ENCODE results near the gene PPP1R37. TPM values are rescaled to one million over a fixed set of nuclear protein-coding genes. Genes with fewer than 3 reads are reported as not detected.
A peak's percentile ranks its signal among the peaks of the same experiment; 100 is the strongest.

PPP1R37 gene
- total and polyA plus RNA-seq, 2 of the 13 experiments (the other 11 are each of a cell fraction or from before 2014, with no cell fraction given): 9.0 to 14.3 TPM

DNA sequence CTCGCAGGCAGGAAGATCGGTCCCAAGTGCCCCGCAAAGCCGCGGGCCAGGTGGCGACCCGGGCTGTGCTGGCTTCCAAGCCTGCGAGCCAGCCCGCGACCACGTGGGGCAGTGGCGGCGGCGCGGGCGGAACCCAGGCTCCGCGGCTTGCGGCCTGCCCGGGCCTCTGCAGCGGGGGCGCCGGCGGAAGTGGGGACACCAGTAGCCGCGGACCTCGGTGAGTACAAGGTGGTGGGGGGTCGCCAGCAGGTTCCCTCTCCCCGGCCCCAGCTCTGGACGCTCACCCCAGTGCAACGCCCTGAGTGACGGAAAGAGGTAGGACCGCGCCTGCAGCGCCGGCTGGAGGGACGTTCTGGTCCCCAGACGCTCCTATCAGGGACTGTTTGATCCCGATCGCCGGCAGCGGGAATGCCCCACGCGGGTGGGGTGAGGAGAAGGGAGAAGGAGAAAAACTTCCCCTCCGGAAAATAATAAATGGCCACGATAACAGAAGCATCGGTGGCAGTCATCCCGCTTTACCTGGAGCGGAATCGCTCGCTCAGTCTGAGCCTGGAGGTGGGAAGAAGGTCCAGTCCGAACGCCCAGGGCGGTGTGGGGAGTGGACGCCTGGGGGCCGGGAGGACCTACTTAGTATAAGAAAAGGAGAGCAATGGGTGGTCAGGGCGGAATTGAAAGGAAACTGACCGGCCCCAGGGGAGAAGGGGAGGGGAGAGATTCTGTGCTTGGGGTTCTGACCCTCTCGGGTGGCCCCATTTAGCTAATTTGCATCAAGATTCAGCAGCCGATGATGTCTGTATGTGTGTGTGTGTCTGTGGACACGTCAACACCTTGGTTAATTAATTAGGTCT, 13.7 kb upstream of the PPP1R37 start, which contains the start of gene GEMIN7 (continued):
- TF ChIP-seq ZNF160 (CRISPR knock-in tag; IDR thresholded peaks at IDR 0.05): peak; percentile 92
- TF ChIP-seq HNF4G (IDR thresholded peaks at IDR 0.05; ENCODE audit: borderline replicate concordance, low read depth, low read length): no peak
- no peak; the same call in 1 of the 2 replicates for TF ChIP-seq HNF4G (CRISPR knock-in tag; IDR thresholded peaks at IDR 0.05; ENCODE audit: borderline replicate concordance, low read depth)
- TF ChIP-seq ELF3 (CRISPR knock-in tag; IDR thresholded peaks at IDR 0.05): peak; percentile 80
- TF ChIP-seq, protein P1, sequence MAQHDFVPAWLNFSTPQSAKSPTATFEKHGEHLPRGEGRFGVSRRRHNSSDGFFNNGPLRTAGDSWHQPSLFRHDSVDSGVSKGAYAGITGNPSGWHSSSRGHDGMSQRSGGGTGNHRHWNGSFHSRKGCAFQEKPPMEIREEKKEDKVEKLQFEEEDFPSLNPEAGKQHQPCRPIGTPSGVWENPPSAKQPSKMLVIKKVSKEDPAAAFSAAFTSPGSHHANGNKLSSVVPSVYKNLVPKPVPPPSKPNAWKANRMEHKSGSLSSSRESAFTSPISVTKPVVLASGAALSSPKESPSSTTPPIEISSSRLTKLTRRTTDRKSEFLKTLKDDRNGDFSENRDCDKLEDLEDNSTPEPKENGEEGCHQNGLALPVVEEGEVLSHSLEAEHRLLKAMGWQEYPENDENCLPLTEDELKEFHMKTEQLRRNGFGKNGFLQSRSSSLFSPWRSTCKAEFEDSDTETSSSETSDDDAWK (CRISPR knock-in tag; IDR thresholded peaks at IDR 0.05): no peak
- peak; percentile 93 for TF ChIP-seq NFKB2 (CRISPR knock-in tag; IDR thresholded peaks at IDR 0.05; ENCODE audit: borderline replicate concordance)
- TF ChIP-seq KDM3A (CRISPR knock-in tag; IDR thresholded peaks at IDR 0.05; ENCODE audit: low read depth): peak; percentile 32; the same call in 1 of the 2 replicates
- TF ChIP-seq CREB1 (IDR thresholded peaks at IDR 0.05): no peak; the same call in 1 of the 2 replicates
- TF ChIP-seq CREB1 (CRISPR knock-in tag; IDR thresholded peaks at IDR 0.05): no peak
- no peak for TF ChIP-seq RCOR2 (CRISPR knock-in tag; IDR thresholded peaks at IDR 0.05)
- TF ChIP-seq PRMT3 (CRISPR knock-in tag; IDR thresholded peaks at IDR 0.05; ENCODE audit: borderline replicate concordance, low read depth): no peak
- peak; percentile 91 for TF ChIP-seq SP4 (CRISPR knock-in tag; IDR thresholded peaks at IDR 0.05)
- TF ChIP-seq GTF3A (CRISPR knock-in tag; conservative IDR thresholded peaks at IDR 0.05): no peak
- peak; percentile 58; the same call in 1 of the 2 replicates for TF ChIP-seq ZNF724P (CRISPR knock-in tag; IDR thresholded peaks at IDR 0.05; ENCODE audit: borderline replicate concordance)
- TF ChIP-seq TSC22D2 (CRISPR knock-in tag; IDR thresholded peaks at IDR 0.05; ENCODE audit: borderline replicate concordance): peak; percentile 90
- no peak for TF ChIP-seq ZSCAN12 (CRISPR knock-in tag; IDR thresholded peaks at IDR 0.05)
- TF ChIP-seq, protein P2, sequence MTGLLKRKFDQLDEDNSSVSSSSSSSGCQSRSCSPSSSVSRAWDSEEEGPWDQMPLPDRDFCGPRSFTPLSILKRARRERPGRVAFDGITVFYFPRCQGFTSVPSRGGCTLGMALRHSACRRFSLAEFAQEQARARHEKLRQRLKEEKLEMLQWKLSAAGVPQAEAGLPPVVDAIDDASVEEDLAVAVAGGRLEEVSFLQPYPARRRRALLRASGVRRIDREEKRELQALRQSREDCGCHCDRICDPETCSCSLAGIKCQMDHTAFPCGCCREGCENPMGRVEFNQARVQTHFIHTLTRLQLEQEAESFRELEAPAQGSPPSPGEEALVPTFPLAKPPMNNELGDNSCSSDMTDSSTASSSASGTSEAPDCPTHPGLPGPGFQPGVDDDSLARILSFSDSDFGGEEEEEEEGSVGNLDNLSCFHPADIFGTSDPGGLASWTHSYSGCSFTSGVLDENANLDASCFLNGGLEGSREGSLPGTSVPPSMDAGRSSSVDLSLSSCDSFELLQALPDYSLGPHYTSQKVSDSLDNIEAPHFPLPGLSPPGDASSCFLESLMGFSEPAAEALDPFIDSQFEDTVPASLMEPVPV (CRISPR knock-in tag; IDR thresholded peaks at IDR 0.05): peak; percentile 83
- no peak for TF ChIP-seq RBM22 (optimal IDR thresholded peaks at IDR 0.05; ENCODE audit: low read length)
- peak; percentile 72; the same call in 1 of the 2 replicates for TF ChIP-seq ADNP (CRISPR knock-in tag; IDR thresholded peaks at IDR 0.05)
- peak; percentile 93 for TF ChIP-seq FOXC1 (CRISPR knock-in tag; IDR thresholded peaks at IDR 0.05; ENCODE audit: borderline replicate concordance)
- TF ChIP-seq ZNF510 (CRISPR knock-in tag; IDR thresholded peaks at IDR 0.05; ENCODE audit: low read depth): no peak
- TF ChIP-seq PLRG1 (conservative IDR thresholded peaks at IDR 0.05): no peak
- no peak for TF ChIP-seq NR2F1 (CRISPR knock-in tag; IDR thresholded peaks at IDR 0.05)
- peak; percentile 65; the same call in 1 of the 2 replicates for TF ChIP-seq ZNF501 (CRISPR knock-in tag; IDR thresholded peaks at IDR 0.05)
- TF ChIP-seq KLF15 (CRISPR knock-in tag; IDR thresholded peaks at IDR 0.05; ENCODE audit: borderline replicate concordance): peak; percentile 62; the same call in 1 of the 2 replicates
- TF ChIP-seq ZFX (CRISPR knock-in tag; IDR thresholded peaks at IDR 0.05; ENCODE audit: low read depth): peak; percentile 91
- TF ChIP-seq, protein P3, sequence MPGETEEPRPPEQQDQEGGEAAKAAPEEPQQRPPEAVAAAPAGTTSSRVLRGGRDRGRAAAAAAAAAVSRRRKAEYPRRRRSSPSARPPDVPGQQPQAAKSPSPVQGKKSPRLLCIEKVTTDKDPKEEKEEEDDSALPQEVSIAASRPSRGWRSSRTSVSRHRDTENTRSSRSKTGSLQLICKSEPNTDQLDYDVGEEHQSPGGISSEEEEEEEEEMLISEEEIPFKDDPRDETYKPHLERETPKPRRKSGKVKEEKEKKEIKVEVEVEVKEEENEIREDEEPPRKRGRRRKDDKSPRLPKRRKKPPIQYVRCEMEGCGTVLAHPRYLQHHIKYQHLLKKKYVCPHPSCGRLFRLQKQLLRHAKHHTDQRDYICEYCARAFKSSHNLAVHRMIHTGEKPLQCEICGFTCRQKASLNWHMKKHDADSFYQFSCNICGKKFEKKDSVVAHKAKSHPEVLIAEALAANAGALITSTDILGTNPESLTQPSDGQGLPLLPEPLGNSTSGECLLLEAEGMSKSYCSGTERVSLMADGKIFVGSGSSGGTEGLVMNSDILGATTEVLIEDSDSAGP (CRISPR knock-in tag; IDR thresholded peaks at IDR 0.05; ENCODE audit: borderline replicate concordance): peak; percentile 95

Measured in HepG2 (cell line).